Right lobe of liver (tissue), 4 donors: ENCODE data around the gene CAMK2B.

Source experiments
- POLR2A ChIP-seq: fragments of 450-650 bp; IDR thresholded peaks from one replicate; pipeline ENCODE4 v1.6.1; 2017; ENCODE audit warnings: antibody characterized with exemption, mild to moderate bottlenecking
- TF ChIP-seq, protein P1 (sequence below), 4 donors: fragments of 200-600 bp in 3 of 4; fragments of 450-650 bp in 1 of 4; IDR thresholded peaks; one replicate each; pipeline versions ENCODE4 v1.5.1 to v1.8.0; 2016 to 2022; ENCODE audit warnings: antibody characterized with exemption in 4 of 4, mild to moderate bottlenecking in 2 of 4
- donor health status: DM: no; HTN: no; CAD: no.
- donor health status: DM: no; HTN: no; CAD: no.
- donor health status: DM: no; HTN: yes; CAD: no.

DNA sequence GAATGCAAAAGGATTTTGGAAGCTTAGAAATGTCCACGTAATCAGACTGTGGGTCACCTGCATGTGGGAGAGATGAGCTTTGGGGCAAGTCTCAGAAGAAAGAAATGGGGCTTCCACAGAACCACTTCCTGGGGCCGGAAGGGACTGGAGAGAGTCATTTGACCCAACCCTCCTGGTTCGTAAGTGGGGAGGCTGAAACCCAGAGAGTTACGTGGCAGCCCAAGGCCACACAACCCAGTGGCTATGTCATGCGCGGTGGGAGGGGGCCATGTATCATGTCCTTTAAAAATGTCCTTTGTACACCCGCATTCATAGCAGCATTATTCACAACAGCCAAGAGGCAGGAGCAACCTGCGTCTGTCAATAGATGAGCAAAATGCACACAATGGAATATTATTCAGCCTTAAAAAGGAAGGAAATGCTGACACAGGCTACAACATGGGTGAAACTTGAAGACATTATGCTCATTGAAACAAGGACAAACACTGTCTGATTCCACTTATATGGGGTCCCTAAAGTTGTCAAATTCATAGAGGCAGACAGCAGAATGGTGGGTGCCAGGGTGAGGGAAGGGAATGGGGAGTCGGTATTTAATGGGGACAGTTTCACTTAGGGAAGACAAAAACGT lies 15.1 kb downstream of the CAMK2B start:
- no peak for TF ChIP-seq POLR2A
- TF ChIP-seq, protein P1, sequence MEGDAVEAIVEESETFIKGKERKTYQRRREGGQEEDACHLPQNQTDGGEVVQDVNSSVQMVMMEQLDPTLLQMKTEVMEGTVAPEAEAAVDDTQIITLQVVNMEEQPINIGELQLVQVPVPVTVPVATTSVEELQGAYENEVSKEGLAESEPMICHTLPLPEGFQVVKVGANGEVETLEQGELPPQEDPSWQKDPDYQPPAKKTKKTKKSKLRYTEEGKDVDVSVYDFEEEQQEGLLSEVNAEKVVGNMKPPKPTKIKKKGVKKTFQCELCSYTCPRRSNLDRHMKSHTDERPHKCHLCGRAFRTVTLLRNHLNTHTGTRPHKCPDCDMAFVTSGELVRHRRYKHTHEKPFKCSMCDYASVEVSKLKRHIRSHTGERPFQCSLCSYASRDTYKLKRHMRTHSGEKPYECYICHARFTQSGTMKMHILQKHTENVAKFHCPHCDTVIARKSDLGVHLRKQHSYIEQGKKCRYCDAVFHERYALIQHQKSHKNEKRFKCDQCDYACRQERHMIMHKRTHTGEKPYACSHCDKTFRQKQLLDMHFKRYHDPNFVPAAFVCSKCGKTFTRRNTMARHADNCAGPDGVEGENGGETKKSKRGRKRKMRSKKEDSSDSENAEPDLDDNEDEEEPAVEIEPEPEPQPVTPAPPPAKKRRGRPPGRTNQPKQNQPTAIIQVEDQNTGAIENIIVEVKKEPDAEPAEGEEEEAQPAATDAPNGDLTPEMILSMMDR (IDR thresholded peaks at IDR 0.05), result no peak
